ENCODE results near the gene LTBR.

The LTBR gene

DNA sequence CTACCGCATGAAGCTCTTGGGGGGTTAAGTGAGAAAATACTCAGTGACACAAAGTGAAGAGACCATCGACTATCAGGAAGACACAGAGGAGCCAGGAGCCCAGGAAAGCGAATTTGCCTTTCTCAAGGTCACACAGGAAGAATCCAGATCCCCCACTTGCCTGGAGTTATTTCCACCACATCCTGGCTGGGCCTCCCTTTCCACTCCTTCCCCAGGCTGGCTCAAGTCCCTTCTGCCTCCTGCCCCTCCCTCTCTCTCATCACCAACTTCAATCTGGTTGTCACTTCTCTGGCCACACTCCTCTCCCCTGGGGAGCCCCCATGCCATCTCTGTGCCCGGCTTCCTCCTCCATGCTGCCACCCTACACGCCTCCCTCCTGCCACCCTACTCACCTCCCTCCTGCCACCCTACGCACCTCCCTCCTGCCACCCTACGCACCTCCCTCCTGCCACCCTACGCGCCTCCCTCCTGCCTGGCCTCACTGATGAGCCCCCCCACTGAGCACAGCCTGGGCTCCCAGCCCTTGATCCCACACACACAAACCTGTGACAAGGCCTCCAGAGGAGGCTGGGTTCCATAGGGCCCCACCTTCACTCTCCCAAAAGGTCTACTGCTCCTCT is 14.9 kb upstream of the LTBR start:
- DNase-seq: no peak

DNA sequence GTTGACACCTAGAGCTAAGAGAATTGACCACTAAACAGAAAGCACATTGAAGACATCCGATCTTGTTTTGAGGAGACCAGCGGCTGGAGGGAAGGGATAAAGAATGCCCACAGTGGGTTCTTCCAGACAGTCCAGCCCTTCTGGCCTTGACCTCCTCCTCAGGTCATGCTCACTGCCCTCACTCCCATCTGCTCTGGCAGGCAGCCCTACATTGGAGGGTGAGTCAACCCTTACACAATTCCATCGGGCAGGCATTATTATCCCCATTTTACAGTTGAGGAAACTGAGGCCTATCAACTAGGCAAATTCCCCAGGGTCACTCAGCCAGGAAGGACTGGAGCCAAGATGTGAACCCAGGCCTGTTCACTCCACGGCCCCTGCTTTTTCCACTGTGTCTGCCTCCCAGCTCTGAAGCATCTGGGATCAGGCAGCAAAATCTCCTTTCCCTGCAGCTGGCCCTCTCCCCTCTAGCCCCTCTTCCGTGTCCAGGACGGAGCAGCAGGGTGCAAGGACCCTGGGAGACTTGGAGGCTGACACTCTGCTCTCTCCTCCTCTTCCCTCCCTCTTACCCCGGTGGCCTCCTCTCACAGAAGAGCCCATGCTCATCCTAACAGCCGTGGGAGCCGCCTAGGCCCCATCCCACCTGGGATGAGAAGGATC is 13.9 kb upstream of the LTBR start:
- no peak for DNase-seq

- no peak for DNase-seq
Observed at GRCh38 chr12:6370576-6370935, 13.4 kb upstream of the LTBR start.

- no peak for DNase-seq
Observed at GRCh38 chr12:6370994-6371754, 12.8 kb upstream of the LTBR start.

- DNase-seq: peak in 1 of 2 donors; percentile 87
Observed at GRCh38 chr12:6372403-6373003, 11.5 kb upstream of the LTBR start.

- no peak for DNase-seq
Observed at GRCh38 chr12:6373022-6373787, 10.8 kb upstream of the LTBR start.

- no peak for DNase-seq
Observed at GRCh38 chr12:6374028-6374785, 9.8 kb upstream of the LTBR start.

DNA sequence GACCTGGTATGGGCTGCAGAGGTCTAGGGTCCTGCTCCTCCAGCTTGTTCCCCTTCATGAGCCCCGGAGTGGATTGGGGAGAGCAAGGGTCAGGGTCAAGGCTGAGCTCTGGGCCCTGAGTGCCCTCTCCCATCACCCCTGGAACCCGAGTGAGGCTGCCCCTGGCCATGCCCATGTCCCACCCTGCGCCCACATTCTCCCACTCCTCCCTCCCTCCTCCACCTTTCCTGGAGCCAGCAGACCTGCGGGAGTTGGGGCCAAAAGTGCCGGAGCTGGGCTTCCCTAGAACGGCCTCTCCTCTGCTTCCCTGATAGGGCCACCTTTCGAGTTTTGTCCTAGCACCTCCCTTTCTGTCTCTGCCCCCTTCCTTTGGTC is 9.2 kb upstream of the LTBR start:
- no peak for DNase-seq

- DNase-seq: no peak
Observed at GRCh38 chr12:6375269-6376078, 8.5 kb upstream of the LTBR start, which contains the start of gene SCNN1A. SCNN1A (minus strand) TSS chr12:6375563; CDS start chr12:6374783, 780 bp downstream.

GRCh38 chr12:6376079-6376869 is 7.7 kb upstream of the LTBR start:
- no peak for DNase-seq

DNA sequence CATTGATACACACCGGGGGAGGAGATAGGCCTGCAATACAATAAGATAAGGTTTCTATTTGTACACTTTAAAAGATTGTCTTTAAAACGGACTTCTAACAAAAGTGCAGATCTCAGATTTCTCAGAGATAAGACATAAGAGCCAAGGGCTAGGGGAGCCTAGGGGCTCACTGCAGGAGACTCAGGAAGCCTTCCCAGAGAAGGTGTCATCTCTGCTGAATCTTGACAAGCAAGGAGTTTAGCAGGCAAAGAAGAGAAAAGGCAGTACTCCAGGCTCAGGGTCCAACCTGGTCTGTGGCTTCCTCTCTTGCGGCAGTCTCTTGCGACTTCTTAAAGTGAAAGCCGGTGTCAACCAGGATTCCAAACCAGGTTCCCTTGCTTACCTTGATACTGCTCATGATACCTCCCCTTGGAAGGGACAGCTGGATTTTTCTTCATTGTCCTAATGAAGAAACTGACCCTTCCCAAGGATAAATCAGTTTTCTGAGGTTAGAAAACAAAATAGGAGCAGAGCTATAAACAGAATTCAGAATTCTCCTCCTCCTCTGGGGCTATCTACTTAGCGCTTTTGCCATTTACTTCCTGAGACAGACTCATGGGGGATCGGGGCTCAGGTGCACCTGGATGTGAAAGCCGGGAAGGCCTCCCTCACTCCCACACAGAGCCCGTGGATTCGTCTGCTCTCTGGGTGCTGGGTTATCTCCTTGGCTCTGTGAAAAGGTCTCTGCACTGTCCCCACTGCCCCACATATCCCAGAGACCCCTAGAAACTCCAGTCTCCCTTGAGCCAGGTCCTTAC is 6.9 kb upstream of the LTBR start:
- DNase-seq: no peak

DNA sequence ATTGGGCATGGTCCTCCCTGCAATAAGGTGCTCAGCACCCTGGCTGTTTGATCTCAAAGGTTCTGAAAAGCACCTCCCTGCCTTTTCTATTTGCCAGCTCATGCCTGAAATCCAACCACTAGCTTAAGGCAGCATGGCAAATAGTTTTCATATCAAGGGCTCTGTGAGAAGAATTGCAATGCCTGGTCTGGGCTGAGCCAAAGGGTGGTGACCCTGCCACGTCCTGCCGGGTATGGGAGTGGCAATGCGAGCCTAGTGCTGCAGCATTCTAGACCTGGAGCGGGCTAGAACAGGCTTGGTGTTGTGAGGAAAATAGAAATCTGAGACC is 6.3 kb upstream of the LTBR start:
- no peak for DNase-seq

DNA sequence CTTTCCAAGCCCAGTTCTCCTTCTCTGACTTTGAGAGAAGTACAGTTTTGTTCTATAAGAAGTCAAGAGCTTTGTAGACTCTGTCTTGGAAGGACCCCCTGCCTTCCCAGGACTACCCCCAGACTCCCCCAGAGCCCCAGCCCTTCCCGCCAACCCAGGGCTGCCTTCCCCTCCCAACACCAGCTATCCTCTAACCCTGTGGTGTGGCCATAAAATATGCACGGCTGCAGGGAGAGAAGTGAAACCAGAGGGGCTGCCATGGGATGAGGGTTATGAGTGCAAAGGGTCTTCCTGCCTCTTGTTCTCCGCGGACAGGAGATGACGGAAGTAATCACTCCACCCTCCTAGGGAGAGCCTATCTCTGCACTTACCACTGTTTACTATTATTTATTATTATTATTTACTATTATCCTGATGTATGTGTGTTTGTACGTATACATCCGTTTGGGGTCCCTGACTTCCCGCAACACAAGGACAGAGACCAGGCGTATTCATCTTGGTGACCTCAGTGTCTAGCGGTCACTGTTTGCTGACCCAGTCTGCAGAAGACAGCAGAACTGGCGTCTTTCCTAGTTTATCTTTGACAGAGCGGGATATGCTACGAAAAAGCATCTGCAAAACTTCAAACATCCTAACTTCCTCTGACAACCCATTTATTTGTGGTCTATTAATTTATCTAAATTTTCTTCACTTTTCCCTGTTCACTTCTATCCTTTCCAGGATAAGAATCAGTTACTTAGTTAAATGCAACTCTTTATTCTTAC is 5.1 kb upstream of the LTBR start:
- no peak for DNase-seq

DNA sequence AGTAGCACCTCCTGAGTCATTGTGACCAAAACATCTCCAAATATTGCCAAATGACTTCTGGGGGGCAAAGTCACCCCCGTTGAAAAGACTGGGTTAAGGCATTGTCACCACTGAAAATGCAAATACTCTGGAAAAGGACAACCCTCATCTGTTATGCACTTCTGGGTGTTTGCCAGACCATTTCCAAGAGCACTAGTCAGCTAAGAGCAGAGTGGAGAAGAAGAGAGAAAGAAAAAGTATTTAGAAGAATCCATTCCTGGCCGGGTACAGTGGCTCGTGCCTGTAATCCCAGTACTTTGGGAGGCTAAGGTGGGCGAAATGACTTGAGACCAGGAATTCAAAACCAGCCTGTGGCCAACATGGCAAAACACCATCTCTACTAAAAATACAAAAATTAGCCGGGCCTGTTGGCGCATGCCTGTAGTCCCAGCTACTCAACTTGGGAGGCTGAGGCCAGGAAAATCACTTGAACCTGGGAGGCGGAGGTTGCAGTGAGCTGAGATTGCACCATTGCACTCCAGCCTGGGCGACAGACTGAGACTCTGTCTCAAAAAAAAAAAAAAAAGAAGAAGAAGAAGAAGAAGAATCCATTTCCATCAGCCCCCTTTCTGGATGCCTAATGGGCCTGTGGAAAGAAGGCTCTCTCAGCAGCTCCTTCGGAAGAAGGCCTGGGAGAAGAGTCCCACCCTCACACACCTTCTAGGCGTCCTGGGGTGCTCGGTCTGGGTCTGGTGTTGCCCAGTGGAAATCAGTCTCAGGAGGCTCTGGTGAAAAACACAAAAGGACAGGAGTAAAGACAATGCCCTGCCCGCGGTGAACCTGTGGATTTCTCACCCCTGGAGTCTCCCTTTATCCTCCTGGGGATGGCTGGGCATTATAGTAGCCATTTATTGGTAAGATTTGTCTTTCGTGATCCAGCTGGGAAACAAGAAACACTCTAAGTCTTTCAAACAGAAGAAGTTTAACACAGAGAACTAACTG is 3.5 kb upstream of the LTBR start:
- DNase-seq: no peak

DNA sequence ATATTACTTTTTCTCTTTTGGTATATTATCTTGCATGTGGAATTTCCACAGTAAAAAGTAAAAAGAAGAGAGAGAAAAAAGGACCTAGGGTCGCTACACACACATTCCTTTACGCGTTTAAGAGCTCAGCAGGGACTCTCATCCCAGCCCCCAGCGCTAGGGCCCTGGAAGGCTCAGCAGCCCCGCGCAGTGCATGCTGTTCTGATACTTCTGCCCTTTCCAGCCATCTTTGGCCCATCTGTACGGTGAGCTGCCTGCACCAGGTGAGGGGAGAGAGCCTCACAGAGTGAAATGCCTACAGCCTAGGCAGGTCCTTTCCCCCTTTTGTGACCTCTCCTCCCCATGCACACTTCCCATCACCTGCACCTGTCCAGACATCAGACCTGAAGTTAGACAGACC is 1.6 kb upstream of the LTBR start:
- no peak for DNase-seq

- no peak for DNase-seq
Observed at GRCh38 chr12:6382982-6383381, 980 bp upstream of the LTBR start.

Data from bone marrow (tissue), 2 donors.